22Rv1 (cell line): Measurements from ENCODE around the gene TMEM138.

Experiments used
- H3K27ac ChIP-seq: fragments of 450-650 bp; 2 replicates; pipeline ENCODE4 v1.5.1; 2017
- ZFX ChIP-seq: fragments of 450-650 bp; IDR thresholded peaks from 2 replicates; pipeline ENCODE4 v1.6.1; 2017; ENCODE audit warnings: antibody characterized with exemption, borderline replicate concordance
- TF ChIP-seq, protein P1 (sequence below): fragments of 450-650 bp; IDR thresholded peaks from 2 replicates; pipeline ENCODE4 v1.5.1; 2017; ENCODE audit warnings: mild to moderate bottlenecking

TMEM138 gene

DNA sequence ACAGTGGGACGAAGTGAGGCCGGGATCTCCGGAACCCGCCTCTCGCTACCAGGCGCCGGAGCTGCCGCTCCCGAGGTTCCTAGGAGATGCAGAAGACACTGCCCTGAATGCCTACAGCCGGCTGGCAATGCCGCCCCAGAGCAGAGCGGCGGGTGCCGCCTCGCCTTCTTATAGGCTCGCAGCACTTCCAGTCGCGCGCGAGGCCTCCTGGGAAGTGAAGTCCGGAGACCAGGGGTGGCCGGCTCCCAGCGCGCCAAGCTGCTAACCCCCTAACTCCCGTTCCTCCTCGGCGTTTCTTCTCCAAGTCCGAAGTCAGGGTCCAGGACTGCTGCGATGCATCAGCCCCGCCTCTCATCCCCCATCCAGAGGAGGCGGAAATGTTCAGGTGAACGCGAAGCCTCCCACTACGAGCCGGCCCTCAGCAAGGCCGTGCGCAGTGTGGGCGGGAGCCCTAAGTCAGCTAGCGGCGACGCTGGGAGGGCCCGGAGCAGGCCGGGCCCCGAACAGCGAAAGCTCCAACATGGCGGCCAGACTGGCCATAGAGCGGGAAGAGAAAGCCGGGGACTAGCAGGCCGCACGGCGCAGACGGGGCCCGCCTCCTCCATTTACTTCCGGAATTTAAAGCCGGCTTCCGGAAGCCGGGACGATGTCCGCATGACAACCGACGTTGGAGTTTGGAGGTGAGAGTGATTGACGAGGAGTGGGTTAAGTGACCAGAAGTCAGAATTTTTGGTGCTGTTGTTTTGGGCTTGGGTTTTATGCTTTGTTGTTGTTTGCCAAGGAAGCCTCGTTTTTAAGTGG is at the start of gene TMEM138, which contains the start of gene CYB561A3:
Gene TMEM138, plus strand, starts transcription at position 634 of the 801 bp plus-strand sequence. CDS start 2,017 bp downstream, outside the sequence.
Gene CYB561A3, minus strand, starts transcription at position 142 of the 801 bp plus-strand sequence. CDS start 5,169 bp downstream, outside the sequence.
- TF ChIP-seq, protein P1, sequence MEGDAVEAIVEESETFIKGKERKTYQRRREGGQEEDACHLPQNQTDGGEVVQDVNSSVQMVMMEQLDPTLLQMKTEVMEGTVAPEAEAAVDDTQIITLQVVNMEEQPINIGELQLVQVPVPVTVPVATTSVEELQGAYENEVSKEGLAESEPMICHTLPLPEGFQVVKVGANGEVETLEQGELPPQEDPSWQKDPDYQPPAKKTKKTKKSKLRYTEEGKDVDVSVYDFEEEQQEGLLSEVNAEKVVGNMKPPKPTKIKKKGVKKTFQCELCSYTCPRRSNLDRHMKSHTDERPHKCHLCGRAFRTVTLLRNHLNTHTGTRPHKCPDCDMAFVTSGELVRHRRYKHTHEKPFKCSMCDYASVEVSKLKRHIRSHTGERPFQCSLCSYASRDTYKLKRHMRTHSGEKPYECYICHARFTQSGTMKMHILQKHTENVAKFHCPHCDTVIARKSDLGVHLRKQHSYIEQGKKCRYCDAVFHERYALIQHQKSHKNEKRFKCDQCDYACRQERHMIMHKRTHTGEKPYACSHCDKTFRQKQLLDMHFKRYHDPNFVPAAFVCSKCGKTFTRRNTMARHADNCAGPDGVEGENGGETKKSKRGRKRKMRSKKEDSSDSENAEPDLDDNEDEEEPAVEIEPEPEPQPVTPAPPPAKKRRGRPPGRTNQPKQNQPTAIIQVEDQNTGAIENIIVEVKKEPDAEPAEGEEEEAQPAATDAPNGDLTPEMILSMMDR = no peak
- TF ChIP-seq ZFX = no peak
- H3K27ac ChIP-seq = peak within 1 kb of the TSS; percentile 98

DNA sequence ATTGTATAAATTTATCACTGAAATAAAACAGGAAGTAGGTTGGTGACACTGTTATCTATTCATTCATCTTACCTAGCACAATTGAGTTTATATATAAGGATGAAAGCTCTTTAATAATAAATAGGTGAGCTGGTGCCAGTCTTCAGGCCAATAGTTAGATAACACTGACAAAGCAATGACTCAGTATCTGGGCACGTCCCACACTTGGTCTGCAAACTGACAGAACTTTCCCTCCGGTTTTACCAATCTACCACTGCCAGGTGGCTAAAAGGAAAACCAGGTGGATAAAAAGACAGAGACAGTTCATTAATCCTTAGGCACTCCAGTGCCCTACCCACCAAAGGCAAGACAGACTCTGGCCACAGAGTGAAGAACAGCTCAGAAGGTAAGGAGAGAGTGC is 46.9 kb upstream of the TMEM138 start:
- no peak overlapping the region for H3K27ac ChIP-seq
- no peak for TF ChIP-seq ZFX
- TF ChIP-seq, protein P1 = no peak

DNA sequence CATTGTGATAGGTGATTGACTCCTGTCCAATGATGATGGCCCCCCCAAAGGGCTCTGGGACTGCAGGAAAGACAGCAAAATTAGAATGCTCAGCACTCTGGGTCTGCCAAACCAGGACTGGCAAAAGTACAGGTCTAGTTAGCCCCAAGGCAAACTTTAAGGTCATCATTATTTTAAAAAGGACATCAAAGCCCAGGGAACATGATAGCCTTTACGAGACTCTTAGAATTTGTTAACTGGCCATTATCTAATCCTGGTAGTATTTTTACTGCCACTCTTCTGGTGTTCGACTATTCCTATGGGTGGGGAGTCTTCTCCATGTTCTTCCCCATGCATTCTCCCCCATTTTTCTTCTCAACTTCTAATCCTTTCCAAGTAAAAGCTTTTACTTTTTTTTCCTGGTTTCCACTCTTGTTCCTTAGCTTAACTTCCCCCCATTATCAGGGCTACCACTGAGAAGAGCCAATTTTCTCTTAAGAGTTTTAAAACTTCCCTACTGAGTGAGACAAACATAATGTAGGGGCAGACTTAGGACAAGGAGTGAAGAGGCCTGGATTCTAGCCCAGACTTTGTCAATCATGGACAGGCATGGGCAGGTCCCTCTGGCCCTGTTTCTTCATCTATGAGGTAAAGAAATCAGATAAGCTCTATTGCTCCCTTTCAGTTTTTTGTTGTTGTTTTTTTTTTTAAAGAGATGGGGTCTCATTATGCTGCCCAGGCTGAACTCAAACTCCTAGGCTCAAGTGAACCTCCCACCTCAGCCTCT is 36.3 kb upstream of the TMEM138 start:
- TF ChIP-seq, protein P1 = no peak
- no peak for TF ChIP-seq ZFX
- H3K27ac ChIP-seq = no peak overlapping the region

DNA sequence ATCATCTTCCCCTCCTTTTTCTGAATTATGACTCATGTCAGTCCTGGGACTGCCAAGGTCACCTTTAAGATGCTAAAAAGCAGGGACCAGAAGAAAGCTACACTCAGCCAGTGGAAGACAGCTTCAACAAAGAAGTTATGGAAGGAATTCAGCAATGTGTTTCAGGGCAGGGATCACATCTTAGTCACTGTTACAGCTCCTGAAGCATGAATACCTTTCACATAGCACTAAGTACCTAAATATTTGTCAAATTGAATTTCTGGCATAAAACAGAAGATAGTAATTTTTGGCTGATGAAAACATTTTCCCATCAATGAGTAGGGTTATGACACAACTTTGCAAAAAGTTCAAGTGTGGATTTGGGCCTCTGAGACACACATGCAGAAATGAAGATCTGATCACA is 34.5 kb upstream of the TMEM138 start:
- TF ChIP-seq, protein P1 = no peak
- H3K27ac ChIP-seq = no peak overlapping the region

DNA sequence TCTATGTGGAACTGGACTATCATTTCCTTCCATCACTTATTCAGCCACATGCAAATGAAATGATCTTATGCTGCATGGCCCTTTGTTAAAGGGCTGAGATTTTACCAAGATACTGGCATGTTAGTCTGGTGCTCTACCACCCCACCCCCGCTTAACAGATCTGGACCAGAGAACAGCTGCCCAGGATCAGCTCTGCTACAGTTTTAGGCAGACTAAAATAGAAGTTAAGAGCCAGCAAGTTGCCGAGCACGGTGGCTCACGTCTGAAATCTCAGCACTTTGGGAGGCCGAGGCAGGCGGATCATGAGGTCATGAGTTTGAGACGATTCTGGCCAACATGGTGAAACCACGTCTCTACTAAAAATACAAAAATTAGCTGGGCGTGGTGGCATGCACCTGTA is 33.8 kb upstream of the TMEM138 start:
- no peak overlapping the region for H3K27ac ChIP-seq
- TF ChIP-seq, protein P1 = no peak
- no peak for TF ChIP-seq ZFX

DNA sequence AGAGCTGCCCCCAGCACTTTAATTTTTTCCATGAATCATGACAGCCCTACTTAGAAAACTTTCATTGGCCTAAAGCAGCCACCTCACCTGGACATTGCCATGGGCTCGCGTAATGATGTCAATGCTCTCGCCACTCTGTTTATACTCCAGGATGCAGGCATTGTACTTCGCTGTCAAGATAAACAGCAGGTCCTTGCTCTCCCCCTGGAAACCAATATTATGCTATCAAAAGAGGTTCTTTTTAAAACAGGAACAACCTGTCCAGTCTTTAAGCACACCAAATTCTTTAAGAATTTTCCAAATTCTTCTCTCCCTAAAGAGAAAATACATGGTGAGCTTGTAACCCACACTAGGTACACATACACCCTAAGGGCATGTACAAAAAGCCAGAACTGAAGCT is 32.3 kb upstream of the TMEM138 start:
- H3K27ac ChIP-seq = peak overlapping the region; percentile 35
- no peak for TF ChIP-seq ZFX
- TF ChIP-seq, protein P1 = no peak

DNA sequence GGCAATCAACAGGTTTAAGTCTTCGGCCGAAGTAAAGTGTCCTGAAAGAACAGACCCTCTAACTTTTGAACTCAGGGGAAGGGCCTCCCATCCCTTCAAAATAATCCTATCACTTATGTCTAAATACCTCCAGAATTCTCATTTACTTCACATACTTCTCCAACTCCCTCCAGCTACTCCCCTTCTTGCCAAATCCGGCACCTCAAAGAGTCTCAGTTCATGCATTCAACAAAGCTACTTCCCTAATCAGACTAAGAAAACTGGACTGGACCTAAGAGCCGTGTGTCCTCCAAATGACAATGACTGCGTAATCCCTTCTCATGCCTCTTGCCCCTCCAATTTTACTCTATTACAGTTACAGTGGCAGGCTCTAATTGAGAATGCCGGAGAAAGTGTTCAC is 30.5 kb upstream of the TMEM138 start:
- TF ChIP-seq ZFX = no peak
- TF ChIP-seq, protein P1 = no peak
- no peak overlapping the region for H3K27ac ChIP-seq
